DOHH2 (cell line): Measurements from ENCODE around the gene INPP4B.

Source experiments
- H3F3A ChIP-seq: fragments of 200-600 bp; sonication (generic), shearing (Covaris generic); 2 replicates; pipeline ENCODE4 v1.6.0; 2016; ENCODE audit warnings: antibody characterized with exemption, mild to moderate bottlenecking; ENCODE audit not compliant: control insufficient read depth, insufficient read depth
- H3K27ac ChIP-seq: fragments of 200-600 bp; sonication (generic); 2 replicates; pipeline ENCODE4 v1.5.1; 2014; ENCODE audit warnings: low read depth, mild to moderate bottlenecking, low read length, moderate library complexity
- H3K27me3 ChIP-seq: fragments of 200-600 bp; sonication (generic); 2 replicates; pipeline ENCODE4 v1.6.1; 2014; ENCODE audit warnings: mild to moderate bottlenecking, low read length, mixed read lengths; ENCODE audit not compliant: control insufficient read depth
- H3K36me3 ChIP-seq: fragments of 200-600 bp; sonication (generic); 2 replicates; pipeline ENCODE4 v1.6.1; 2014; ENCODE audit warnings: mild to moderate bottlenecking, low read length, moderate library complexity, mixed read lengths; ENCODE audit not compliant: control insufficient read depth
- H3K4me1 ChIP-seq: fragments of 200-600 bp; sonication (generic); 2 replicates; pipeline ENCODE4 v1.6.1; 2014; ENCODE audit warnings: mild to moderate bottlenecking, low read length, mixed read lengths; ENCODE audit not compliant: control insufficient read depth
- H3K4me2 ChIP-seq: fragments of 200-600 bp; sonication (generic); 2 replicates; pipeline ENCODE4 v1.6.0; 2014; ENCODE audit warnings: mild to moderate bottlenecking, low read length, moderate library complexity
- H3K4me3 ChIP-seq: fragments of 200-600 bp; sonication (generic); 2 replicates; pipeline ENCODE4 v1.5.1; 2014; ENCODE audit warnings: mild to moderate bottlenecking, low read length, mixed read lengths
- H3K79me2 ChIP-seq: fragments of 200-600 bp; sonication (generic); 2 replicates; pipeline ENCODE4 v1.6.1; 2014; ENCODE audit warnings: mild to moderate bottlenecking, low read length, mixed read lengths; ENCODE audit not compliant: control insufficient read depth
- H3K9me2 ChIP-seq: fragments of 200-600 bp; sonication (generic); replicated peaks from 2 replicates; pipeline ENCODE4 v1.6.1; 2014; ENCODE audit warnings: mild to moderate bottlenecking, low read length, mixed read lengths; ENCODE audit not compliant: control insufficient read depth
- H3K9me3 ChIP-seq: fragments of 200-600 bp; sonication (generic); 2 replicates; pipeline ENCODE4 v1.6.1; 2014; ENCODE audit warnings: antibody characterized with exemption, low read length, mixed read lengths; ENCODE audit not compliant: control insufficient read depth, insufficient read depth
- H4K20me1 ChIP-seq: fragments of 200-600 bp; sonication (generic); 2 replicates; pipeline ENCODE4 v1.6.0; 2014; ENCODE audit warnings: low read depth, mild to moderate bottlenecking, antibody characterized with exemption, low read length, moderate library complexity; ENCODE audit not compliant: control insufficient read depth, insufficient read depth
- EZH2phosphoT487 ChIP-seq: fragments of 200-600 bp; sonication (generic); IDR thresholded peaks from 2 replicates; pipeline ENCODE4 v1.6.1; 2017; ENCODE audit warnings: borderline replicate concordance, mild to moderate bottlenecking, antibody characterized with exemption, low read length, moderate library complexity, mixed read lengths
- TF ChIP-seq, protein P1 (sequence below): fragments of 200-600 bp; sonication (generic); IDR thresholded peaks from one replicate; pipeline ENCODE4 v1.5.1; 2014; ENCODE audit warnings: antibody characterized with exemption, mild to moderate bottlenecking, low read depth, low read length; ENCODE audit not compliant: poor library complexity, severe bottlenecking

The INPP4B gene

DNA sequence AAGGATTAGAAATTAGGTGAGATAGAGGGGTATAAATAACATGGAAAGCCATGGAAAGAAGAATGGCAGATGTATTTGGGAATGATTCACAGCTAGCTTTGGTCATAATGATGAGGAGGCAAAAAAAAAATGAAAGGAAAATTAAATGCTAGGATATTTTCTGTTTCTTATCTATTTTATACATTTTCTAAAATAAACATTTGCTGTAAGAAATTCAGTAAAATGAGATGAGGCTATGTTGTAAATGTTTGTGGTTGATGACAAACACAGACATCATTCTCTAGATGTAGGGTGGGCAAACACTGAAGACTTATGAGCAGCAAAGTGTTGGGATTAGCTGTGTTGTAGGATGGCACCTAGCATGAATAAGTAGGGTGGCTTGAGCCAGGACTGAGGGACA, 802.6 kb downstream of the INPP4B start:
- Histone ChIP-seq H3K9me2 (no peaks in the 10 kb centered on the region), H3F3A (no peaks in the 10 kb centered on the region), H3K27ac (no peak overlapping the region), H3K36me3 (no peaks in the 10 kb centered on the region), H3K4me2 (no peak overlapping the region), H3K4me1 (no peaks in the 10 kb centered on the region), H3K27me3 (no peaks in the 10 kb centered on the region), H3K9me3 (no peaks in the 10 kb centered on the region), H4K20me1 (no peaks in the 10 kb centered on the region), H3K4me3 (no peak overlapping the region), H3K79me2 (no peaks in the 10 kb centered on the region)
- TF ChIP-seq, protein P1, sequence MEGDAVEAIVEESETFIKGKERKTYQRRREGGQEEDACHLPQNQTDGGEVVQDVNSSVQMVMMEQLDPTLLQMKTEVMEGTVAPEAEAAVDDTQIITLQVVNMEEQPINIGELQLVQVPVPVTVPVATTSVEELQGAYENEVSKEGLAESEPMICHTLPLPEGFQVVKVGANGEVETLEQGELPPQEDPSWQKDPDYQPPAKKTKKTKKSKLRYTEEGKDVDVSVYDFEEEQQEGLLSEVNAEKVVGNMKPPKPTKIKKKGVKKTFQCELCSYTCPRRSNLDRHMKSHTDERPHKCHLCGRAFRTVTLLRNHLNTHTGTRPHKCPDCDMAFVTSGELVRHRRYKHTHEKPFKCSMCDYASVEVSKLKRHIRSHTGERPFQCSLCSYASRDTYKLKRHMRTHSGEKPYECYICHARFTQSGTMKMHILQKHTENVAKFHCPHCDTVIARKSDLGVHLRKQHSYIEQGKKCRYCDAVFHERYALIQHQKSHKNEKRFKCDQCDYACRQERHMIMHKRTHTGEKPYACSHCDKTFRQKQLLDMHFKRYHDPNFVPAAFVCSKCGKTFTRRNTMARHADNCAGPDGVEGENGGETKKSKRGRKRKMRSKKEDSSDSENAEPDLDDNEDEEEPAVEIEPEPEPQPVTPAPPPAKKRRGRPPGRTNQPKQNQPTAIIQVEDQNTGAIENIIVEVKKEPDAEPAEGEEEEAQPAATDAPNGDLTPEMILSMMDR, result no peak
- no peak for TF ChIP-seq EZH2phosphoT487

GRCh38 chr4:142041788-142042187, 804.3 kb downstream of the INPP4B start:
- H3K4me3 ChIP-seq, result no peak overlapping the region
- no peaks in the 10 kb centered on the region for H4K20me1 ChIP-seq
- H3K9me2 ChIP-seq, result no peaks in the 10 kb centered on the region
- no peaks in the 10 kb centered on the region for H3K36me3 ChIP-seq
- no peaks in the 10 kb centered on the region for H3F3A ChIP-seq
- H3K9me3 ChIP-seq, result no peaks in the 10 kb centered on the region
- H3K27ac ChIP-seq, result no peak overlapping the region
- no peaks in the 10 kb centered on the region for H3K79me2 ChIP-seq
- TF ChIP-seq EZH2phosphoT487, result no peak
- TF ChIP-seq, protein P1, result no peak
- H3K4me2 ChIP-seq, result no peak overlapping the region
- H3K4me1 ChIP-seq, result no peaks in the 10 kb centered on the region
- H3K27me3 ChIP-seq, result no peaks in the 10 kb centered on the region

- no peaks in the 10 kb centered on the region for H3K27me3 ChIP-seq
- H4K20me1 ChIP-seq, result no peaks in the 10 kb centered on the region
- no peaks in the 10 kb centered on the region for H3K36me3 ChIP-seq
- no peak for TF ChIP-seq EZH2phosphoT487
- TF ChIP-seq, protein P1, result no peak
- no peak overlapping the region for H3K27ac ChIP-seq
- H3K9me3 ChIP-seq, result no peaks in the 10 kb centered on the region
- no peaks in the 10 kb centered on the region for H3F3A ChIP-seq
- H3K4me1 ChIP-seq, result no peaks in the 10 kb centered on the region
- no peak overlapping the region for H3K4me2 ChIP-seq
- no peaks in the 10 kb centered on the region for H3K79me2 ChIP-seq
- no peak overlapping the region for H3K4me3 ChIP-seq
- H3K9me2 ChIP-seq, result no peaks in the 10 kb centered on the region
Observed at GRCh38 chr4:142040043-142040442, 806.1 kb downstream of the INPP4B start.
